K562 (cell line): Measurements from ENCODE around the gene TMEM100. TPM values are rescaled to one million over a fixed set of nuclear protein-coding genes. Genes with fewer than 3 reads are reported as not detected.

Source experiments
- ATF1 ChIP-seq, 2 experiments: fragments of 450-650 bp in 1 of 2; IDR thresholded peaks; 2 replicates each; pipeline ENCODE4 v1.6.1; 2016; ENCODE audit warnings: missing compliant biosample characterization in 1 of 2, missing genetic modification characterization in 1 of 2
- ERF ChIP-seq: fragments of 450-650 bp; formaldehyde crosslinking; IDR thresholded peaks from 2 replicates; pipeline ENCODE4 v1.4.0; 2020; ENCODE audit warnings: mild to moderate bottlenecking, mixed read lengths
- GATAD2B ChIP-seq: fragments of 450-650 bp; IDR thresholded peaks from 2 replicates; pipeline ENCODE4 v1.6.1; 2017; ENCODE audit warnings: mild to moderate bottlenecking, borderline replicate concordance
- PRPF4 ChIP-seq: fragments of 200-400 bp; formaldehyde crosslinking; IDR thresholded peaks from one replicate; pipeline ENCODE4 v1.6.1; 2017; ENCODE audit warnings: low read length, low read depth, mild to moderate bottlenecking; ENCODE audit not compliant: insufficient read depth, poor library complexity, severe bottlenecking
- TRIM28 ChIP-seq: fragments of 450-650 bp; IDR thresholded peaks from 2 replicates; pipeline ENCODE4 v1.6.1; 2017
- U2AF1 ChIP-seq: fragments of 200-400 bp; formaldehyde crosslinking; optimal IDR thresholded peaks from 2 replicates; pipeline ENCODE3; 2017; ENCODE audit warnings: mild to moderate bottlenecking, low read depth, low read length, moderate library complexity
- YBX1 ChIP-seq: fragments of 450-650 bp; IDR thresholded peaks from 2 replicates; pipeline ENCODE4 v1.7.1; 2016; ENCODE audit warnings: mild to moderate bottlenecking
- ZKSCAN1 ChIP-seq: fragments of 150-350 bp; IDR thresholded peaks from 2 replicates; pipeline ENCODE4 v1.6.1; 2016; ENCODE audit warnings: low read depth, low read length
- ZNF133 ChIP-seq: fragments of 250-450 bp; sonication (Bioruptor Pico); IDR thresholded peaks from 2 replicates; pipeline ENCODE4 v1.4.0; 2020; ENCODE audit warnings: mild to moderate bottlenecking
- ZNF282 ChIP-seq: sonication (generic); formaldehyde crosslinking; IDR thresholded peaks from 2 replicates; pipeline ENCODE4 v1.8.1; 2023; ENCODE audit warnings: missing genetic modification reagents
- polyA plus RNA-seq, 8 experiments: library from polyadenylated mRNA; depleted of rRNA in 4 of 8; stranded (reverse) in 5 of 8; unstranded in 3 of 8; fragments of >200 nt; fragmentation: Nextera tagmentation in 2 of 8; fragmentation: Illumina TruSeq in 1 of 8; extraction: Ambion mirVana in 2 of 8; extraction: Trizol in 1 of 8; gene quantifications; 2 replicates each; pipeline versions ENCODE4 v1.2.1 to v1.2.3, GENCODE V29; 2011 to 2014; ENCODE audit warnings: inconsistent platforms in 1 of 8, missing spikeins in 1 of 8
- total RNA-seq, 7 experiments: library from RNA; depleted of rRNA in 6 of 7; stranded (reverse); fragments of >200 nt in 6 of 7; fragmentation: Illumina TruSeq in 2 of 7; extraction: Trizol in 2 of 7; gene quantifications; 2 replicates each; pipeline versions ENCODE4 v1.2.1 to v1.2.3, GENCODE V29; 2011 to 2021; ENCODE audit warnings: low replicate concordance in 1 of 7
- TF ChIP-seq, protein P1 (sequence below): fragments of 200-600 bp; sonication (generic); IDR thresholded peaks from one replicate; pipeline ENCODE4 v1.6.1; 2012; ENCODE audit warnings: mild to moderate bottlenecking, low read depth, low read length, inconsistent platforms
- TF ChIP-seq, protein P2 (sequence below): IDR thresholded peaks from 3 replicates; pipeline ENCODE4 v1.6.1; 2011; ENCODE audit warnings: borderline replicate concordance, mild to moderate bottlenecking; ENCODE audit not compliant: insufficient read length, insufficient read depth
- TF ChIP-seq, protein P3 (sequence below): IDR thresholded peaks from 2 replicates; pipeline ENCODE4 v1.6.1; 2012; ENCODE audit warnings: low read depth, low read length, improper control_type of control experiment, borderline replicate concordance
- TF ChIP-seq, protein P4 (sequence below): sonication (generic); formaldehyde crosslinking; IDR thresholded peaks from 2 replicates; pipeline ENCODE4 v1.9.0; 2022; ENCODE audit warnings: mild to moderate bottlenecking, missing genetic modification reagents

The TMEM100 gene
- total and polyA plus RNA-seq, 9 of the 15 experiments (the other 6 are each of a cell fraction or from before 2014, with no cell fraction given): 0.12 to 0.50 (median 0.19) TPM

DNA sequence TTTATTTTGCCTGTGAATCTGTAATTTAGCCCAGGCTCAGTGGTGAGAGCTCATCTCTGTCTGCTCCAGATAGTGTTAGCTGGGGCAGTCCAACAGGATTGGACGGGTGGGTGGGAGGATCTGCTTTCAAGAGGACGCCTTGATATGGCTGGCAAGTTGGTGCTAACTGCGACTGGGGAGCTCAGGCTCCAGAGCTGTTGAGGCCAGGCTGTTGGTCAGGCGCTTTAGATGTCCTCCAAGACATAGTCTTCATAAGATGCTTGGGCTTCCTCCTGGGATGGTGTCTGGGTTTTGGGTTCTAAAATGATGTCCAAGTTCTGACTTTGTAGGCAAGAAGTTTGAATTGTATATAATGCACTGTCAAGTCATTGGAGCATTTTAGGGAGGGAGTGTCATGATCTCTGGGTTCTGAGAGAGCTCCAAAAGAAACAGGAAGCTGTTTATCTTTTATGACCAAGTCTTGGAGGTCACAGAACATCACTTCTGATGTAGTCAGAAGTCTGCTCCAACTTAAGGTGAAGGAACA is 15.4 kb upstream of the TMEM100 start (continued):
- TF ChIP-seq, protein P1, sequence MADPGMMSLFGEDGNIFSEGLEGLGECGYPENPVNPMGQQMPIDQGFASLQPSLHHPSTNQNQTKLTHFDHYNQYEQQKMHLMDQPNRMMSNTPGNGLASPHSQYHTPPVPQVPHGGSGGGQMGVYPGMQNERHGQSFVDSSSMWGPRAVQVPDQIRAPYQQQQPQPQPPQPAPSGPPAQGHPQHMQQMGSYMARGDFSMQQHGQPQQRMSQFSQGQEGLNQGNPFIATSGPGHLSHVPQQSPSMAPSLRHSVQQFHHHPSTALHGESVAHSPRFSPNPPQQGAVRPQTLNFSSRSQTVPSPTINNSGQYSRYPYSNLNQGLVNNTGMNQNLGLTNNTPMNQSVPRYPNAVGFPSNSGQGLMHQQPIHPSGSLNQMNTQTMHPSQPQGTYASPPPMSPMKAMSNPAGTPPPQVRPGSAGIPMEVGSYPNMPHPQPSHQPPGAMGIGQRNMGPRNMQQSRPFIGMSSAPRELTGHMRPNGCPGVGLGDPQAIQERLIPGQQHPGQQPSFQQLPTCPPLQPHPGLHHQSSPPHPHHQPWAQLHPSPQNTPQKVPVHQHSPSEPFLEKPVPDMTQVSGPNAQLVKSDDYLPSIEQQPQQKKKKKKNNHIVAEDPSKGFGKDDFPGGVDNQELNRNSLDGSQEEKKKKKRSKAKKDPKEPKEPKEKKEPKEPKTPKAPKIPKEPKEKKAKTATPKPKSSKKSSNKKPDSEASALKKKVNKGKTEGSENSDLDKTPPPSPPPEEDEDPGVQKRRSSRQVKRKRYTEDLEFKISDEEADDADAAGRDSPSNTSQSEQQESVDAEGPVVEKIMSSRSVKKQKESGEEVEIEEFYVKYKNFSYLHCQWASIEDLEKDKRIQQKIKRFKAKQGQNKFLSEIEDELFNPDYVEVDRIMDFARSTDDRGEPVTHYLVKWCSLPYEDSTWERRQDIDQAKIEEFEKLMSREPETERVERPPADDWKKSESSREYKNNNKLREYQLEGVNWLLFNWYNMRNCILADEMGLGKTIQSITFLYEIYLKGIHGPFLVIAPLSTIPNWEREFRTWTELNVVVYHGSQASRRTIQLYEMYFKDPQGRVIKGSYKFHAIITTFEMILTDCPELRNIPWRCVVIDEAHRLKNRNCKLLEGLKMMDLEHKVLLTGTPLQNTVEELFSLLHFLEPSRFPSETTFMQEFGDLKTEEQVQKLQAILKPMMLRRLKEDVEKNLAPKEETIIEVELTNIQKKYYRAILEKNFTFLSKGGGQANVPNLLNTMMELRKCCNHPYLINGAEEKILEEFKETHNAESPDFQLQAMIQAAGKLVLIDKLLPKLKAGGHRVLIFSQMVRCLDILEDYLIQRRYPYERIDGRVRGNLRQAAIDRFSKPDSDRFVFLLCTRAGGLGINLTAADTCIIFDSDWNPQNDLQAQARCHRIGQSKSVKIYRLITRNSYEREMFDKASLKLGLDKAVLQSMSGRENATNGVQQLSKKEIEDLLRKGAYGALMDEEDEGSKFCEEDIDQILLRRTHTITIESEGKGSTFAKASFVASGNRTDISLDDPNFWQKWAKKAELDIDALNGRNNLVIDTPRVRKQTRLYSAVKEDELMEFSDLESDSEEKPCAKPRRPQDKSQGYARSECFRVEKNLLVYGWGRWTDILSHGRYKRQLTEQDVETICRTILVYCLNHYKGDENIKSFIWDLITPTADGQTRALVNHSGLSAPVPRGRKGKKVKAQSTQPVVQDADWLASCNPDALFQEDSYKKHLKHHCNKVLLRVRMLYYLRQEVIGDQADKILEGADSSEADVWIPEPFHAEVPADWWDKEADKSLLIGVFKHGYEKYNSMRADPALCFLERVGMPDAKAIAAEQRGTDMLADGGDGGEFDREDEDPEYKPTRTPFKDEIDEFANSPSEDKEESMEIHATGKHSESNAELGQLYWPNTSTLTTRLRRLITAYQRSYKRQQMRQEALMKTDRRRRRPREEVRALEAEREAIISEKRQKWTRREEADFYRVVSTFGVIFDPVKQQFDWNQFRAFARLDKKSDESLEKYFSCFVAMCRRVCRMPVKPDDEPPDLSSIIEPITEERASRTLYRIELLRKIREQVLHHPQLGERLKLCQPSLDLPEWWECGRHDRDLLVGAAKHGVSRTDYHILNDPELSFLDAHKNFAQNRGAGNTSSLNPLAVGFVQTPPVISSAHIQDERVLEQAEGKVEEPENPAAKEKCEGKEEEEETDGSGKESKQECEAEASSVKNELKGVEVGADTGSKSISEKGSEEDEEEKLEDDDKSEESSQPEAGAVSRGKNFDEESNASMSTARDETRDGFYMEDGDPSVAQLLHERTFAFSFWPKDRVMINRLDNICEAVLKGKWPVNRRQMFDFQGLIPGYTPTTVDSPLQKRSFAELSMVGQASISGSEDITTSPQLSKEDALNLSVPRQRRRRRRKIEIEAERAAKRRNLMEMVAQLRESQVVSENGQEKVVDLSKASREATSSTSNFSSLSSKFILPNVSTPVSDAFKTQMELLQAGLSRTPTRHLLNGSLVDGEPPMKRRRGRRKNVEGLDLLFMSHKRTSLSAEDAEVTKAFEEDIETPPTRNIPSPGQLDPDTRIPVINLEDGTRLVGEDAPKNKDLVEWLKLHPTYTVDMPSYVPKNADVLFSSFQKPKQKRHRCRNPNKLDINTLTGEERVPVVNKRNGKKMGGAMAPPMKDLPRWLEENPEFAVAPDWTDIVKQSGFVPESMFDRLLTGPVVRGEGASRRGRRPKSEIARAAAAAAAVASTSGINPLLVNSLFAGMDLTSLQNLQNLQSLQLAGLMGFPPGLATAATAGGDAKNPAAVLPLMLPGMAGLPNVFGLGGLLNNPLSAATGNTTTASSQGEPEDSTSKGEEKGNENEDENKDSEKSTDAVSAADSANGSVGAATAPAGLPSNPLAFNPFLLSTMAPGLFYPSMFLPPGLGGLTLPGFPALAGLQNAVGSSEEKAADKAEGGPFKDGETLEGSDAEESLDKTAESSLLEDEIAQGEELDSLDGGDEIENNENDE: no peak
- TF ChIP-seq, protein P2, sequence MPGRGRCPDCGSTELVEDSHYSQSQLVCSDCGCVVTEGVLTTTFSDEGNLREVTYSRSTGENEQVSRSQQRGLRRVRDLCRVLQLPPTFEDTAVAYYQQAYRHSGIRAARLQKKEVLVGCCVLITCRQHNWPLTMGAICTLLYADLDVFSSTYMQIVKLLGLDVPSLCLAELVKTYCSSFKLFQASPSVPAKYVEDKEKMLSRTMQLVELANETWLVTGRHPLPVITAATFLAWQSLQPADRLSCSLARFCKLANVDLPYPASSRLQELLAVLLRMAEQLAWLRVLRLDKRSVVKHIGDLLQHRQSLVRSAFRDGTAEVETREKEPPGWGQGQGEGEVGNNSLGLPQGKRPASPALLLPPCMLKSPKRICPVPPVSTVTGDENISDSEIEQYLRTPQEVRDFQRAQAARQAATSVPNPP: no peak
- TF ChIP-seq YBX1 (no peak), ZNF133 (no peak), ZNF282 (CRISPR knock-in tag) (no peak), GATAD2B (no peak), ZKSCAN1 (no peak), ERF (CRISPR knock-in tag) (no peak), ATF1 (CRISPR knock-in tag; IDR thresholded peaks at IDR 0.05) (no peak), ATF1 (tag; IDR thresholded peaks at IDR 0.05) (peak; percentile 75), TRIM28 (0 out of 2 replicates have a peak, but pooled peaks have one; percentile 33), PRPF4 (no peak), U2AF1 (no peak)
- TF ChIP-seq, protein P3, sequence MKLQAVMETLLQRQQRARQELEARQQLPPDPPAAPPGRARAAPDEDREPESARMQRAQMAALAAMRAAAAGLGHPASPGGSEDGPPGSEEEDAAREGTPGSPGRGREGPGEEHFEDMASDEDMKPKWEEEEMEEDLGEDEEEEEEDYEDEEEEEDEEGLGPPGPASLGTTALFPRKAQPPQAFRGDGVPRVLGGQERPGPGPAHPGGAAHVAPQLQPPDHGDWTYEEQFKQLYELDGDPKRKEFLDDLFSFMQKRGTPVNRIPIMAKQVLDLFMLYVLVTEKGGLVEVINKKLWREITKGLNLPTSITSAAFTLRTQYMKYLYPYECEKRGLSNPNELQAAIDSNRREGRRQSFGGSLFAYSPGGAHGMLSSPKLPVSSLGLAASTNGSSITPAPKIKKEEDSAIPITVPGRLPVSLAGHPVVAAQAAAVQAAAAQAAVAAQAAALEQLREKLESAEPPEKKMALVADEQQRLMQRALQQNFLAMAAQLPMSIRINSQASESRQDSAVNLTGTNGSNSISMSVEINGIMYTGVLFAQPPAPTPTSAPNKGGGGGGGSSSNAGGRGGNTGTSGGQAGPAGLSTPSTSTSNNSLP: peak; percentile 34; the same call in 1 of the 2 replicates
- TF ChIP-seq, protein P4, sequence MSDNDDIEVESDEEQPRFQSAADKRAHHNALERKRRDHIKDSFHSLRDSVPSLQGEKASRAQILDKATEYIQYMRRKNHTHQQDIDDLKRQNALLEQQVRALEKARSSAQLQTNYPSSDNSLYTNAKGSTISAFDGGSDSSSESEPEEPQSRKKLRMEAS: no peak
